Stimulated activated naive CD8-positive, alpha-beta T cell treated with anti-CD3 and anti-CD28 coated beads, Interleukin-15, Interleukin-2, amounts not matched to agents 100 ng/mL and 50 ng/mL, for 24 hours (primary cell): ENCODE data around the gene OBI1.
"Not testable (repeated sequence)": the region's sequence is repeated elsewhere in the genome, so short reads cannot be mapped to it uniquely, and the experiment has no call there.

ENCODE experiments used
- H3K27ac Mint-ChIP-seq: one replicate; pipeline ENCODE4 v1.8.0; 2021; ENCODE audit warnings: mild to moderate bottlenecking, mixed read lengths
- H3K27me3 Mint-ChIP-seq: one replicate; pipeline ENCODE4 v1.8.0; 2021; ENCODE audit warnings: mixed read lengths
- H3K36me3 Mint-ChIP-seq: one replicate; pipeline ENCODE4 v1.8.0; 2021; ENCODE audit warnings: low read depth, mixed read lengths
- H3K4me1 Mint-ChIP-seq: one replicate; pipeline ENCODE4 v1.8.0; 2021; ENCODE audit warnings: low read depth, mixed read lengths
- H3K4me3 Mint-ChIP-seq: one replicate; pipeline ENCODE4 v1.8.0; 2021; ENCODE audit warnings: mild to moderate bottlenecking, mixed read lengths
- H3K9me3 Mint-ChIP-seq: one replicate; pipeline ENCODE4 v1.8.0; 2021; ENCODE audit warnings: mixed read lengths

Gene OBI1

DNA sequence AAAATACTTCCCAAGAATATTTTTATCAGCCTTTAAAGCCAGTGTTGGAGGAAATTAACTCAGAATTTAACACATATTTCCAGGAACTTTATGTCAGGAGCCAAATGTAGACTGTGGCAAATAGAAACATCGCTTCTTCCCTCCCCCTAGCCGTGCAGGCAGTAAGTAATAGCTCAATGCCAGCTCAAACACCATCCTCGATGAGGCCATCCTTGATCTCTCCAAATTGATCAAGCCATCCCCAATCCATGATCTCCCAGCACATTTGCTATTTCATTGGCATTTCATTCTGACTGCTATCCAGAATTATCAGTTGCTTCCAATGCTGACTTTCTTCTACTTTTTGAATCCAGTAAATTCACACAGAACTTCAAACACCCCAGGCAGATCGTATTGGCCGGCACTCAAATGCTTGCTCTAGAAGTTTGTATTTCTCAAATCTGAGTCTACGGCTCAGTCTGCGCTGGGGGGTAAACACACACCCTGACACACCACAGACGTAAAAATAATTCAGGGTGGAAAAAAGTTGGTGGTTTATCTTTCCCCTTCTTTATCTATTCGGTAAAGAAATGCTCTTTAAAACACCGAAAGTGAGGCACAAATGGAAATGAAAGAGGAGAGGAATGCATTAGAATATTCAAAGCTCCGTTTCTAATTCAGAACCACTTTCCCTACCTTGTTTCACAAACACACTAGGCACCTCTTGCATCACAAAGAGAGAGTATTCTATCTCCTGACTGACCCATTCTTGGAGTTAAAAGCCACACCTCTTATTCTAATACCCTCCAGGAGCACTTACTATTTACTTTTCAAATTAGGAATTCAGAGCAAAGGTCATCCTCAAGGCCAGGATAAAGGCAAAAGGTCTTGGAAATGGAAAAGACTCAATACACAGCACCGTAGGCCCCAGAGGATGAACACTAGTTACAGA is 991 bp downstream of the OBI1 start:
- Mint-ChIP-seq H3K36me3 (peaks cover 16% of the 10 kb centered on the region), H3K4me3 (peak overlapping the region; percentile 97), H3K27ac (peak overlapping the region; percentile 98), H3K9me3 (no peaks in the 10 kb centered on the region), H3K4me1 (peaks cover 43% of the 10 kb centered on the region), H3K27me3 (no peaks in the 10 kb centered on the region)

DNA sequence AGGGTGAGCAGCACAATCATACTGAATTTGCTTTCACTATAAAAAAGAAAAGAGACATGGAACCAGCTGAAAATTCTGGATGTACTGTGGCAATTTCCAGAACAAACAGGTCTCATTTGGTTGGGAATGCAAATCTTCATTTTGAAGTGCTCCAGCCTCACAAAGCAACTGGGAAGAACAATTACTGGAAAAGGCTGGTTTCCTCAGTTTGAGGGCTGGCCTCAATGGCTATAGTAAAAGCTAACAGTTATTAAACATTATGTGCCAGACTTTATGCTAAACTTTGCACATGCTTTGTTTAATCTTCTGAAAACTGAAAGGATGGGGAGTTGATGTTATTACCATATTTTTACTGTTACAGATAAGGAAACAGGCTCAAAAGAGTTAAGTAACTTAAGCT is 3.0 kb downstream of the OBI1 start:
- Mint-ChIP-seq H3K27me3 (no peaks in the 10 kb centered on the region), H3K4me1 (peaks cover 43% of the 10 kb centered on the region), H3K27ac (no peak overlapping the region), H3K4me3 (no peak overlapping the region), H3K9me3 (no peaks in the 10 kb centered on the region), H3K36me3 (peaks cover 20% of the 10 kb centered on the region)

- Mint-ChIP-seq H3K4me3 (no peak overlapping the region), H3K36me3 (peaks cover 20% of the 10 kb centered on the region), H3K27ac (no peak overlapping the region), H3K4me1 (peaks cover 43% of the 10 kb centered on the region), H3K9me3 (no peaks in the 10 kb centered on the region), H3K27me3 (no peaks in the 10 kb centered on the region)
Measured at GRCh38 chr13:78655007-78655406, 3.9 kb downstream of the OBI1 start.

GRCh38 chr13:78652651-78653050 is 6.3 kb downstream of the OBI1 start:
- no peak overlapping the region for H3K27ac Mint-ChIP-seq
- H3K36me3 Mint-ChIP-seq = peaks cover 21% of the 10 kb centered on the region
- H3K27me3 Mint-ChIP-seq = no peaks in the 10 kb centered on the region

DNA sequence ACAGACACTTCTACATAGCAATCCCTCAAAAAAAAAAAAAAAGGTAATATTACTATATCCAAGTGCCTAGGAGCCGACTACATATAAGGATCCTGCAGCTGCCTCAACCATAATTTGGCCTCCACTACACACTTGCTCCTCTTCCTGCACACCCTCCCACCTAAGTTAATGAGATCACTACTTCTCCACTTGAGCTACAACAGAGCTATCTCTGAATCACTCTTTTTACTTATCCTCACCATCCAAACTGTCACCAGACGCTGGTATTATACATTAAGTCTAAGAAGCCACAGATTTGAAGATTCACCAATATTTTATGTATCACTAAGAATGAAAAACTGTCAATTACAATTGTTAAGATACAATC is 8.3 kb downstream of the OBI1 start:
- Mint-ChIP-seq H3K9me3 (no peaks in the 10 kb centered on the region), H3K4me3 (no peak overlapping the region), H3K36me3 (peaks cover 20% of the 10 kb centered on the region), H3K27ac (no peak overlapping the region), H3K27me3 (no peaks in the 10 kb centered on the region), H3K4me1 (peaks cover 18% of the 10 kb centered on the region)

More at GRCh38 chr13:78652651-78653050, 6.3 kb downstream of the OBI1 start:
- no peak overlapping the region for H3K4me3 Mint-ChIP-seq
- no peaks in the 10 kb centered on the region for H3K9me3 Mint-ChIP-seq
- peaks cover 25% of the 10 kb centered on the region for H3K4me1 Mint-ChIP-seq

- Mint-ChIP-seq H3K27ac (no peak overlapping the region), H3K4me1 (peaks cover 13% of the 10 kb centered on the region), H3K36me3 (peaks cover 18% of the 10 kb centered on the region), H3K27me3 (no peaks in the 10 kb centered on the region), H3K4me3 (no peak overlapping the region), H3K9me3 (no peaks in the 10 kb centered on the region)
Measured at GRCh38 chr13:78649997-78650716, 8.8 kb downstream of the OBI1 start.

DNA sequence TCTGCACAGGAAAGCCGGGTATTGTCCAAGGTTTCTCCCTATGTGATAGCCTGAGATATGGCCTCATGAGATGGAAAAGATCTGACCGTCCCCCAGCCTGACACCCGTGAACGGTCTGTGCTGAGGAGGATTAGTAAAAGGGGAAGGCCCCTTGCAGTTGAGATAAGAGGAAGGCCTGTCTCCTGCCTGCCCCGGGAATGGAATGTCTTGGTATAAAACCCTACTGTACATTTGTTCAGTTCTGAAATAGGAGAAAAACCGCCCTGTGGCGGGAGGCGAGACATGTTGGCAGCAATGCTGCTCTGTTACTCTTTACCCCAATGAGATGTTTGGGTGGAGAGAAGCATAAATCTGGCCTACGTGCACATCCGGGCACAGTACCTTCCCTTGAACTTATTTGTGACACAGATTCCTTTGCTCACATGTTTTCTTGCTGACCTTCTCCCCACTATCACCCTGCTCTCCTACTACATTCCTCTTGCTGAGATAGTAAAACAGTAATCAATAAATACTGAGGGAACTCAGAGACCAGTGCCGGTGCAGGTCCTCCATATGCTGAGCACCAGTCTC is 11.8 kb downstream of the OBI1 start:
- peaks cover 33% of the 10 kb centered on the region for H3K36me3 Mint-ChIP-seq
- not testable (repeated sequence) for H3K9me3 Mint-ChIP-seq, H3K4me1 Mint-ChIP-seq, H3K27ac Mint-ChIP-seq, H3K27me3 Mint-ChIP-seq, H3K4me3 Mint-ChIP-seq

- Mint-ChIP-seq H3K9me3 (no peaks in the 10 kb centered on the region), H3K27me3 (no peaks in the 10 kb centered on the region), H3K4me1 (peaks cover 7% of the 10 kb centered on the region), H3K4me3 (no peak overlapping the region), H3K36me3 (peaks cover 77% of the 10 kb centered on the region), H3K27ac (no peak overlapping the region)
Measured at GRCh38 chr13:78638216-78638615, 20.7 kb downstream of the OBI1 start.

- Mint-ChIP-seq H3K9me3 (no peaks in the 10 kb centered on the region), H3K4me1 (peaks cover 7% of the 10 kb centered on the region), H3K36me3 (peaks cover 82% of the 10 kb centered on the region), H3K4me3 (no peak overlapping the region), H3K27ac (no peak overlapping the region), H3K27me3 (no peaks in the 10 kb centered on the region)
Measured at GRCh38 chr13:78636495-78636894, 22.5 kb downstream of the OBI1 start.

DNA sequence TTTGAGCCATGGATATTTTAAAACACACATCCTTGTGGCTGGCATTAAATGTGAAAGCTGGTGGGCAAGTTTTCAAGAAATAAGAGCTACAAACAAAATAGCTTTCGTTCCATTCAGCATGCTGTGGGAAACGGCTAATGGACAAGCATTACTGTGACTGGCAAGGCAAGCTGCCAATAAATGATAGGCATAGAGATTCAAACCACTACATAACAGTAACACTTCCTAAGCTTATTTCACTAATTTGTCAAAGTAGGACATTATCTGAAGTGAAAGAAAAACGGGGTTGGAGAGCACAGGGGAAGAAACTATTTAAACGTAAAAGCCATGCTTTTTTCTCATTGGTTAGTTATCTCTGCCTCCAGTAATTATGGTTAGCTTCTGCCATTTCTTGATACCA is 26.0 kb downstream of the OBI1 start:
- Mint-ChIP-seq H3K27me3 (no peaks in the 10 kb centered on the region), H3K27ac (no peak overlapping the region), H3K9me3 (no peaks in the 10 kb centered on the region), H3K4me1 (no peaks in the 10 kb centered on the region), H3K36me3 (peaks cover 85% of the 10 kb centered on the region), H3K4me3 (no peak overlapping the region)

- Mint-ChIP-seq H3K4me3 (no peak overlapping the region), H3K36me3 (peaks cover 87% of the 10 kb centered on the region), H3K4me1 (no peaks in the 10 kb centered on the region), H3K9me3 (no peaks in the 10 kb centered on the region), H3K27ac (no peak overlapping the region), H3K27me3 (no peaks in the 10 kb centered on the region)
Measured at GRCh38 chr13:78631077-78631476, 27.9 kb downstream of the OBI1 start.

- H3K4me1 Mint-ChIP-seq = no peaks in the 10 kb centered on the region
- H3K27ac Mint-ChIP-seq = no peak overlapping the region
- peaks cover 90% of the 10 kb centered on the region for H3K36me3 Mint-ChIP-seq
- H3K4me3 Mint-ChIP-seq = no peak overlapping the region
- no peaks in the 10 kb centered on the region for H3K9me3 Mint-ChIP-seq
- H3K27me3 Mint-ChIP-seq = no peaks in the 10 kb centered on the region
Measured at GRCh38 chr13:78630511-78630910, 28.4 kb downstream of the OBI1 start.

- H3K9me3 Mint-ChIP-seq = no peaks in the 10 kb centered on the region
- H3K4me3 Mint-ChIP-seq = no peak overlapping the region
- no peaks in the 10 kb centered on the region for H3K27me3 Mint-ChIP-seq
- H3K4me1 Mint-ChIP-seq = no peaks in the 10 kb centered on the region
- peaks cover 94% of the 10 kb centered on the region for H3K36me3 Mint-ChIP-seq
- no peak overlapping the region for H3K27ac Mint-ChIP-seq
Measured at GRCh38 chr13:78625384-78625783, 33.6 kb downstream of the OBI1 start.

- Mint-ChIP-seq H3K36me3 (peaks cover 81% of the 10 kb centered on the region), H3K4me1 (no peaks in the 10 kb centered on the region), H3K4me3 (no peak overlapping the region), H3K9me3 (no peaks in the 10 kb centered on the region), H3K27me3 (no peaks in the 10 kb centered on the region), H3K27ac (no peak overlapping the region)
Measured at GRCh38 chr13:78623132-78623531, 35.8 kb downstream of the OBI1 start.

DNA sequence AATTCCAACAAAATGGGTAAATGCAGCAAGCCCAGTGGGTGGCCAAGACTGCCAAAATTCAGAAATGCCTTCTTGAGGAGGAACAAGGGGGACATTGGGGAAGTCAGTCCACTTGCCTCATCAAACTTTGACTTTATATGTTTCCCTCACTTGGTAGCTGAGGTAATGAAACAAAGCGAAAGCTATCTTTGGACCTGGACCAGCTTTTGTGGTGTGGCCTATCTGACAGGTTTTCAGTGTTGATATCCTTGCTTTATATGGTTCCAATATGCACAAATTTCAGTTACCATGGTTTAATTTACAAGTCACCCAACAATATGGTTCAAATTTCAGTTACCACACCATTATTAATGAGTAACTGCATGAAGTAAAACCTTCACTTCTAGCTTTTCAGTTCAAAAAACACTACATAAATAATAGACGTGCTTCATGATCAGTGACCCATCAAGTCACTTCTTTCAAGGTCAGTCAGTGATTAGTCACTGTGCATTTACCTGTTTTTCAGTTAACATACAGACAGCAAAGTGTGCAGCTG is 38.0 kb downstream of the OBI1 start:
- no peak overlapping the region for H3K27ac Mint-ChIP-seq
- peaks cover 82% of the 10 kb centered on the region for H3K36me3 Mint-ChIP-seq
- no peaks in the 10 kb centered on the region for H3K9me3 Mint-ChIP-seq
- no peaks in the 10 kb centered on the region for H3K27me3 Mint-ChIP-seq
- H3K4me1 Mint-ChIP-seq = no peaks in the 10 kb centered on the region
- H3K4me3 Mint-ChIP-seq = no peak overlapping the region
